ENCODE results near the gene MCUR1. TPM values are rescaled to one million over a fixed set of nuclear protein-coding genes. Genes with fewer than 3 reads are reported as not detected.

Gene MCUR1
- total and polyA plus RNA-seq, 9 of the 15 experiments (the other 6 are each of a cell fraction or from before 2014, with no cell fraction given): 5.1 to 60.2 (median 41.4) TPM

DNA sequence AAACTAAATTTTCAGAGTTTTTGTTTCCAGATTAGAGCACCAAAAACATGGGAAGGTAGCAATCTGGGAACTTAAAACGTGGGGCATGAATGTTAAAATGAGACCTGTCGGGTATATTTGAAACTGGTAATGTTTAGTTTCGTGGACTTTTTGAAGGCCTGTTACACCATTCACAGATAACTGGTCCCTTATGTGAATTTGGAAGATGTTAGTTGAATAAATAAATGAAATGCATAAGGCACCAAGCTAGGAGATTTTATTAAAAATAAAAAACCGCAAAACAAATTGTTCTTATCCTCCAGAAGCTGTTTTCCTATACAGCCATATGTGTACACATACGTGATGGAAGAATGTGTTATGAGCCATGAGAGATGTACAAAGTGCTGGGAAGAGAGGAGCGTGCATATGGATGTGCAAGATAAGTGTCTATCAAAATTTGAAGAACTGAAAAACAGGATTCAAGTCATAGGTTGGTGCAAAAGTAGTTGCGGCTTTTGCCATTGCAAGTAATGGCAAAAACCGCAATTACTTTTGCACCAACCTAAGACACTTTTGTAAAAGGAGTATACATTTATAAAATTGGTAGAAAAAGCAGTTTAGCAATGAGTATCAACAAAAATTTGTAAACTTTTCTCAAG is 700 bp upstream of the MCUR1 start (continued):
- TF ChIP-seq, protein P1, sequence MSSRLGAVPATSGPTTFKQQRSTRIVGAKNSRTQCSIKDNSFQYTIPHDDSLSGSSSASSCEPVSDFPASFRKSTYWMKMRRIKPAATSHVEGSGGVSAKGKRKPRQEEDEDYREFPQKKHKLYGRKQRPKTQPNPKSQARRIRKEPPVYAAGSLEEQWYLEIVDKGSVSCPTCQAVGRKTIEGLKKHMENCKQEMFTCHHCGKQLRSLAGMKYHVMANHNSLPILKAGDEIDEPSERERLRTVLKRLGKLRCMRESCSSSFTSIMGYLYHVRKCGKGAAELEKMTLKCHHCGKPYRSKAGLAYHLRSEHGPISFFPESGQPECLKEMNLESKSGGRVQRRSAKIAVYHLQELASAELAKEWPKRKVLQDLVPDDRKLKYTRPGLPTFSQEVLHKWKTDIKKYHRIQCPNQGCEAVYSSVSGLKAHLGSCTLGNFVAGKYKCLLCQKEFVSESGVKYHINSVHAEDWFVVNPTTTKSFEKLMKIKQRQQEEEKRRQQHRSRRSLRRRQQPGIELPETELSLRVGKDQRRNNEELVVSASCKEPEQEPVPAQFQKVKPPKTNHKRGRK (tag; IDR thresholded peaks at IDR 0.05): peak; percentile 74; the same call in 1 of the 2 replicates
- no peak for TF ChIP-seq MCM2 (IDR thresholded peaks at IDR 0.05; ENCODE audit: low read depth)
- TF ChIP-seq RBM14 (IDR thresholded peaks at IDR 0.05; ENCODE audit: borderline replicate concordance, insufficient read depth, low read depth, low read length): no peak
- TF ChIP-seq THRAP3 (IDR thresholded peaks at IDR 0.05; ENCODE audit: borderline replicate concordance): no peak
- no peak for TF ChIP-seq KLF16 (IDR thresholded peaks at IDR 0.05)
- TF ChIP-seq, protein P2, sequence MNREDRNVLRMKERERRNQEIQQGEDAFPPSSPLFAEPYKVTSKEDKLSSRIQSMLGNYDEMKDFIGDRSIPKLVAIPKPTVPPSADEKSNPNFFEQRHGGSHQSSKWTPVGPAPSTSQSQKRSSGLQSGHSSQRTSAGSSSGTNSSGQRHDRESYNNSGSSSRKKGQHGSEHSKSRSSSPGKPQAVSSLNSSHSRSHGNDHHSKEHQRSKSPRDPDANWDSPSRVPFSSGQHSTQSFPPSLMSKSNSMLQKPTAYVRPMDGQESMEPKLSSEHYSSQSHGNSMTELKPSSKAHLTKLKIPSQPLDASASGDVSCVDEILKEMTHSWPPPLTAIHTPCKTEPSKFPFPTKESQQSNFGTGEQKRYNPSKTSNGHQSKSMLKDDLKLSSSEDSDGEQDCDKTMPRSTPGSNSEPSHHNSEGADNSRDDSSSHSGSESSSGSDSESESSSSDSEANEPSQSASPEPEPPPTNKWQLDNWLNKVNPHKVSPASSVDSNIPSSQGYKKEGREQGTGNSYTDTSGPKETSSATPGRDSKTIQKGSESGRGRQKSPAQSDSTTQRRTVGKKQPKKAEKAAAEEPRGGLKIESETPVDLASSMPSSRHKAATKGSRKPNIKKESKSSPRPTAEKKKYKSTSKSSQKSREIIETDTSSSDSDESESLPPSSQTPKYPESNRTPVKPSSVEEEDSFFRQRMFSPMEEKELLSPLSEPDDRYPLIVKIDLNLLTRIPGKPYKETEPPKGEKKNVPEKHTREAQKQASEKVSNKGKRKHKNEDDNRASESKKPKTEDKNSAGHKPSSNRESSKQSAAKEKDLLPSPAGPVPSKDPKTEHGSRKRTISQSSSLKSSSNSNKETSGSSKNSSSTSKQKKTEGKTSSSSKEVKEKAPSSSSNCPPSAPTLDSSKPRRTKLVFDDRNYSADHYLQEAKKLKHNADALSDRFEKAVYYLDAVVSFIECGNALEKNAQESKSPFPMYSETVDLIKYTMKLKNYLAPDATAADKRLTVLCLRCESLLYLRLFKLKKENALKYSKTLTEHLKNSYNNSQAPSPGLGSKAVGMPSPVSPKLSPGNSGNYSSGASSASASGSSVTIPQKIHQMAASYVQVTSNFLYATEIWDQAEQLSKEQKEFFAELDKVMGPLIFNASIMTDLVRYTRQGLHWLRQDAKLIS (CRISPR knock-in tag; IDR thresholded peaks at IDR 0.05): no peak
- TF ChIP-seq, protein P3, sequence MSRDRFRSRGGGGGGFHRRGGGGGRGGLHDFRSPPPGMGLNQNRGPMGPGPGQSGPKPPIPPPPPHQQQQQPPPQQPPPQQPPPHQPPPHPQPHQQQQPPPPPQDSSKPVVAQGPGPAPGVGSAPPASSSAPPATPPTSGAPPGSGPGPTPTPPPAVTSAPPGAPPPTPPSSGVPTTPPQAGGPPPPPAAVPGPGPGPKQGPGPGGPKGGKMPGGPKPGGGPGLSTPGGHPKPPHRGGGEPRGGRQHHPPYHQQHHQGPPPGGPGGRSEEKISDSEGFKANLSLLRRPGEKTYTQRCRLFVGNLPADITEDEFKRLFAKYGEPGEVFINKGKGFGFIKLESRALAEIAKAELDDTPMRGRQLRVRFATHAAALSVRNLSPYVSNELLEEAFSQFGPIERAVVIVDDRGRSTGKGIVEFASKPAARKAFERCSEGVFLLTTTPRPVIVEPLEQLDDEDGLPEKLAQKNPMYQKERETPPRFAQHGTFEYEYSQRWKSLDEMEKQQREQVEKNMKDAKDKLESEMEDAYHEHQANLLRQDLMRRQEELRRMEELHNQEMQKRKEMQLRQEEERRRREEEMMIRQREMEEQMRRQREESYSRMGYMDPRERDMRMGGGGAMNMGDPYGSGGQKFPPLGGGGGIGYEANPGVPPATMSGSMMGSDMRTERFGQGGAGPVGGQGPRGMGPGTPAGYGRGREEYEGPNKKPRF (IDR thresholded peaks at IDR 0.05; ENCODE audit: low read depth, low read length): no peak
- no peak for TF ChIP-seq RBM17 (IDR thresholded peaks at IDR 0.05; ENCODE audit: borderline replicate concordance, low read depth, low read length)
- no peak for TF ChIP-seq PRMT5 (CRISPR knock-in tag; IDR thresholded peaks at IDR 0.05)
- no peak for TF ChIP-seq KAT8 (IDR thresholded peaks at IDR 0.05; ENCODE audit: low read depth)
- TF ChIP-seq, protein P4, sequence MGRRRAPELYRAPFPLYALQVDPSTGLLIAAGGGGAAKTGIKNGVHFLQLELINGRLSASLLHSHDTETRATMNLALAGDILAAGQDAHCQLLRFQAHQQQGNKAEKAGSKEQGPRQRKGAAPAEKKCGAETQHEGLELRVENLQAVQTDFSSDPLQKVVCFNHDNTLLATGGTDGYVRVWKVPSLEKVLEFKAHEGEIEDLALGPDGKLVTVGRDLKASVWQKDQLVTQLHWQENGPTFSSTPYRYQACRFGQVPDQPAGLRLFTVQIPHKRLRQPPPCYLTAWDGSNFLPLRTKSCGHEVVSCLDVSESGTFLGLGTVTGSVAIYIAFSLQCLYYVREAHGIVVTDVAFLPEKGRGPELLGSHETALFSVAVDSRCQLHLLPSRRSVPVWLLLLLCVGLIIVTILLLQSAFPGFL (CRISPR knock-in tag; IDR thresholded peaks at IDR 0.05): no peak
- TF ChIP-seq HOXB6 (CRISPR knock-in tag; IDR thresholded peaks at IDR 0.05; ENCODE audit: borderline replicate concordance): no peak
- TF ChIP-seq FOXK2 (conservative IDR thresholded peaks at IDR 0.05 in 1 of 2, IDR thresholded peaks at IDR 0.05 in 1 of 2; ENCODE audit: low read depth in 2 of 2): peak in 1 of 2 experiments; percentile 72; a peak in 2 of 4 replicates
- TF ChIP-seq, protein P5, sequence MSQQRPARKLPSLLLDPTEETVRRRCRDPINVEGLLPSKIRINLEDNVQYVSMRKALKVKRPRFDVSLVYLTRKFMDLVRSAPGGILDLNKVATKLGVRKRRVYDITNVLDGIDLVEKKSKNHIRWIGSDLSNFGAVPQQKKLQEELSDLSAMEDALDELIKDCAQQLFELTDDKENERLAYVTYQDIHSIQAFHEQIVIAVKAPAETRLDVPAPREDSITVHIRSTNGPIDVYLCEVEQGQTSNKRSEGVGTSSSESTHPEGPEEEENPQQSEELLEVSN (IDR thresholded peaks at IDR 0.05; ENCODE audit: borderline replicate concordance in 1 of 2, extremely low read depth in 1 of 2, insufficient read depth in 1 of 2, insufficient read length in 1 of 2, low read depth in 1 of 2, low read length in 1 of 2, poor library complexity in 1 of 2, severe bottlenecking in 1 of 2): no peak

Data from K562 (cell line).